ENCODE data around the gene ENO1.
A peak's percentile ranks its signal among the peaks of the same experiment; 100 is the strongest.
"Not testable (repeated sequence)": the region's sequence is repeated elsewhere in the genome, so short reads cannot be mapped to it uniquely, and the experiment has no call there.

Gene ENO1

DNA sequence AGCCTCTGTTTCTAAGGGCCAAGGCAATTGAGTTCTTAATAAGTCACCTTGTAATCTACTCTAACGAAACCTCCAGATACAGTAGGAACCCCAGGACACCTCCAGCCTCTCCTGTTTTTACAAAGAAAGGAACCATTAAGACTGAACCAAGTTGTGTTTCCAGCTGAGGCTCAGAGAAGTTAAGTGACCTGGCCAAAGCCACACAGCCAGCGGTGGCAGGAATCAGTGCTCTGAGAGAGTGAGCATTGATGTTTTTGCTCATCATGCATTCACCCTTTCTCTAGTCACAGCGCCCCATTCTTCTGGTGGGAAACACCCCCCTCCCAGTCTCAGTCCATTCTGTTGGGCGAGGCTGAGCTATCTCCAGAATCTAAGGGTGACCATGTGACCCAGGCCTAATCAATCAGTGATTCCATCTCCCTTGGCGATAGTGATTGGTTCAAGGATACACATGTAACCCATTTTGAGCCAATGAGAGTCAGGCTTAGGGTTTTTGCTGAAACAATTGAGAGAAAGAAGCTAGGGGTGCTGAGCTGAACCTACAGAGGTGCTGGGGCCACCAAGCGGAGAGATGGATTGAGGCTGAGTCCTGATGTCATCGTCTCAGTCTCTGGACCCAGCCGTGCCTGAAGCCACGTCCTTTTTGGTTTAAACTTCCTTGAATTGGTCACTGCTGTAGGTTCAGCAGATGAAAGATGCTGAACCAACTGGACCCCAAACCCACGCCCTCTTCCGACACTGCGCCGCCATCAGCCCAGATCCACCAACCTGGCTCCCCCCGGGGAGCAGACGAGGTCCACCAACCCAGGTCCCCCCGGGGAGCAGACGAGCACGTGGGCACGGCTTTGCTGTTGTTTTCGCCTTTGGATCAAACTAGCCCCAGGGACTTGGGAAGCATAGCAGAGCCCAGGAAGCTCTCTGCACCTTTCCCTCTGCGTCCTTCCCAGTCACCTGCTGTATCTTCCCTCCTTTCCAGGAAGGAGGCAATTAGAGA is 33.1 kb downstream of the ENO1 start:
- DNase-seq (ENCODE audit: low read depth, low spot score): no peak

DNA sequence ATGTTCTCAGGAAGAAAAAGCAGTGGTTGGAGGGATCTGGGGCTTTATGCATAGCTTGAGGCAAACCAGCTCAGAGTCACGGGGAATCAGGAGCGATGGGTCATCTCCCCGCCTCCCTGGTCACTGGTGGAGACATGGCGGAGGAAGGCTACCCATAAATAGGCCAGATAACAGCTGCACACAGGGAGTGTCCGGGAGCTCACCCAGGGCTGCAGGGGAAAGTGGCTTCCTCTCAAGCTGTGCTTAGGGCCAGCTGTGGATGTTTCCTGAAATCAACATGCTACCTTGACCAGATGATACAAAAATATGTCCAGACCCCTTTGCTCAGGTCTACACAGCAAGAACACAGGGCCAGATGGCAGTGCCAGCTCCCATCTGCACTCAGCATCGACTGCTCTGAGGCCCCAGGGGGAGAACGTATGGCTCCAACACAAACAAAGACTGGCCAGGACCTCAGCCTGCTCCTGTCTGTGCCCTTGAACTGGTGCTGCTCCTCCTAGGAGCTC is 33.9 kb downstream of the ENO1 start:
- no peak for DNase-seq (ENCODE audit: low read depth, low spot score)

DNA sequence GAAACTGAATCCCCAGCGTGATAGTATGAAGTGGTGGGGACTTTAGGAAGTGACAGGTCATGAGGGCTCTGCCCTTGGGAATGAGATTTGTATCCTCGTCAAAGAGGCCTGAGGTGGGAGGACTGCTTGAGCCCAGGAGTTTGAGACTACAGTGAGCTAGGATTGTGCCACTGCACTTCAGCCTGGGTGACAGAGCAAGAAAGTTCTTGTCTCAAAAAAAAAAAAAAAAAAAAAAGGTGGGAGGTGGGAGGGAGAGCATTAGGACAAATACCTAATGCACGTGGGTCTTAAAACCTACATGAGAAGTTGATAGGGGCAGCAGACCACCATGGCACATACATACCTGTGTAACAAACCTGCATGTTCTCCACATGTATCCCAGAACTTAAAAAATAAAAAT is 37.1 kb downstream of the ENO1 start:
- no peak for DNase-seq (ENCODE audit: low read depth, low spot score)

DNA sequence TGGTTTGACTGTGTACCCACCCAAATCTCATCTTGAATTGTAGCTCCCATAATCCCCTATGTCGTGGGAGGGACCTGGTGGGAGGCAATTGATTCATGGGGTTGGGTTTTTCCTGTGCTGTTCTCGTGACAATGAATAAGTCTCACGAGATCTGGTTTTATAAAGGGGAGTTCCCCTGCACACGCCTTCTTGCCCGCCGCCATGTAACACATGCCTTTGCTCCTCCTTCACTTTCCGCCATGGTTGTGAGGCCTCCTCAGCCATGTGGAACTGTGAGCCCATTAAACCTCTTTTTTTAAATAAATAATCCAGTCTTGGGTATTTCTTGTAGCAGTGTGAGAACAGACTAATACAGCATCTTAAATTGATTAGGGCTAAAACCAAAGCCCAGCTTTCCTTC is 38.5 kb downstream of the ENO1 start:
- no peak for DNase-seq (ENCODE audit: low read depth, low spot score)

DNA sequence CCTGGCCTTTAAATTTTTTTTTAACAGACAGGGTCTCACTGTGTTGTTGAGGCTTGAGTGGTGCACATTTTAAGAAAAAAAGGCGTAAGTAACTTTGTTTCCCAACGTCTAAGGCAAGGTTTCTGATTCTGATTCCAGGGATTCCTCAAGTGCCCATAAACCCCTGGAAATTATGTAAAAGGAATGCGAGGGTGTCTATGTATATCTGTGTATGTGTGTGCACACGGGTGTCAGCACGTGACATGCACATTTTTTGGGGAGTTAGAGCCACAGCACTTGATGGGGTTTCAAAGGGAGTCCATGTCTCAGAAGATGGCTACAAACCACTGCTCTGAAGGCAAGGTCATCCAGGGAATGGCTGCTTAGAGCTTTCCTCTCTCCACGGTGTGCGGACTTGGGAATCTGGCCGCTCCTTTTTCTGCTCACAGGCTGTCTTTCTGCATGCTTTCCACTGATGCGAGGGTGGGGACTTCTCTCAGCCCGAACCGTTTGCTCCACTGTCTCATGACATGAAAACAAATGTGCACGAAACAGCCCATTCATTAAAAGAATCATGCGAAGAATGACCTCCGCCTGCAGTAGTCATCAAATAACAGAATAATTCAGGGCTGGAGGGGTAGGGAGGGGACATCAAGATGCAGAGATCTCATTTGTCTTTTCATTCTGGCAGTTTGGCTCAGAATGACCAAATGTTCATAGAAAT is 42.4 kb downstream of the ENO1 start:
- no peak for DNase-seq (ENCODE audit: low read depth, low spot score)

DNA sequence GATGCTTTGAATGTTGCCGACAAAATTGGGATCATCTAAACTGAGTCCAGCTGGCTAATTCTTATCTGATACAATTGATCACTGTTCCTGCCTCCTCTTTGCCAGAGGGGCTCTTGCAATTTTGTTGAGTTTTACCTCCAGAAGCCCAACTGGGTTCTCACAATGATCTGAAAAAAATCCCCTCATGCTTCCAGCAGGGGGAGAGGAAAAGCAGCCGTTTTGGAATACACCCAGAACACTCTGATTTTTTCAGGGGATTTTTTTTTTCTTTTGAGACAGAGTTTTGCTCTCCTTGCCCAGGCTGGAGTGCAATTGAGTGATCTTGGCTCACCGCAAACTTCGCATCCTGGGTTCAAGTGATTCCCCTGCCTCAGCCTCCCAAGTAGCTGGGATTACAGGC is 47.1 kb downstream of the ENO1 start:
- no peak for DNase-seq (ENCODE audit: low read depth, low spot score)

DNA sequence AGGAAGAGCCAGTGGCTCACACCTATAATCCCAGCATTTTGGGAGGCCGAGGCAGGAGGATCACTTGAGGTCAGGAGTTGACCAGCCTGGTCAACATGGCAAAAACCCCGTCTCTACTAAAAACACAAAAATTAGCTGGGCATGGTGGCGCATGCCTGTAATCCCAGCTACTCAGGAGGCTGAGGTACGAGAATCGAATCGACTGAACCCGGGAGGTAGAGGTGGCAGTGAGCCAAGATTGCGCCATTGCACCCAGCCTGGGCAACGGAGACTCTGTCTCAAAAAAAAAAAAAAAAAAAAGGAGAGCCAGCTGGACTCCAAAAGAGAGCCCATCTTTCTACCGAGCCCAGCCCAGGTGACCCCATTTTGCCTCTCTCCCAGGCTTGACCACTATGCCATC is 47.8 kb downstream of the ENO1 start:
- DNase-seq (ENCODE audit: low read depth, low spot score): not testable (repeated sequence)

DNA sequence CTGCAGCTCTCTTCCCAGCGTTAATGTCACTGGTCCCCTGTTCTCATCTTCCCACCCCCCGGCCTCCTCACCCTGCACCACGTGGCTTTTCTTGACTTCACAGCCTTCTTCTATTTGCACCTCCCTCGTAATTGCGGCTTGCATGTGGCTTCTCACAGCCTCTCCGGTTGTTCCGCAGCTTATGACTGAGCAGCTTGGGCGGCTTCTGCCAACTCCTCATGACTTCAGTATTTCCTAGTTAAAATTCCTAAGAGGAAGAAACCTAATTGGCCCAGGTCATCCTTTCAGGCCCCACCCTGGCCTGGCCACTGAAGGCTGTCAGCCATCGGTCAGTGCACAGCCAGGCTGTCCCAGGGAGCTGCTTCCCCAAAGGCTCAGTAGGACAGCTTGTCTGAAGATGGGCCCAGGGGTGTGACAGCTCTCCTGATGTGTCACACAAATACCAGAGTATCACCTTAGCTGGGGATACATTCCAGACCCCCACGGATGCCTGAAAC is 52.5 kb downstream of the ENO1 start:
- peak; percentile 74 for DNase-seq (ENCODE audit: low read depth, low spot score)

DNA sequence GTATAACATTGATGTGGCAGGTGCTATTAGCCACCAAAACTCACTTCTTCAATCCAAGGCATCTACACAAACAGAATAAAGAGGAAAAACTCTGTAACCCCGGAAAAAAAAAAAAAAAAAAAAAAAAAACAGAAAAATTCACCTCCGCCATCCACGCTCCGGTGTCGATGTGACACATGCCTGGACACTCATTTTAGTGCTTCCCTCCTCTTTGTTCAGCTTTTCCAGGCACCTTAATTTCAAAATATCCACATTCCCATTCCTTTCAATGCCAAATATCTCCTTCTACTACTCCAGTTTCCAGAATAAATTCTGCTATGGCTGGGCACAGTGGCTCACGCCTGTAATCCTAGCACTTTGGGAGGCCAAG is 55.2 kb downstream of the ENO1 start:
- no peak for DNase-seq (ENCODE audit: low read depth, low spot score)

DNA sequence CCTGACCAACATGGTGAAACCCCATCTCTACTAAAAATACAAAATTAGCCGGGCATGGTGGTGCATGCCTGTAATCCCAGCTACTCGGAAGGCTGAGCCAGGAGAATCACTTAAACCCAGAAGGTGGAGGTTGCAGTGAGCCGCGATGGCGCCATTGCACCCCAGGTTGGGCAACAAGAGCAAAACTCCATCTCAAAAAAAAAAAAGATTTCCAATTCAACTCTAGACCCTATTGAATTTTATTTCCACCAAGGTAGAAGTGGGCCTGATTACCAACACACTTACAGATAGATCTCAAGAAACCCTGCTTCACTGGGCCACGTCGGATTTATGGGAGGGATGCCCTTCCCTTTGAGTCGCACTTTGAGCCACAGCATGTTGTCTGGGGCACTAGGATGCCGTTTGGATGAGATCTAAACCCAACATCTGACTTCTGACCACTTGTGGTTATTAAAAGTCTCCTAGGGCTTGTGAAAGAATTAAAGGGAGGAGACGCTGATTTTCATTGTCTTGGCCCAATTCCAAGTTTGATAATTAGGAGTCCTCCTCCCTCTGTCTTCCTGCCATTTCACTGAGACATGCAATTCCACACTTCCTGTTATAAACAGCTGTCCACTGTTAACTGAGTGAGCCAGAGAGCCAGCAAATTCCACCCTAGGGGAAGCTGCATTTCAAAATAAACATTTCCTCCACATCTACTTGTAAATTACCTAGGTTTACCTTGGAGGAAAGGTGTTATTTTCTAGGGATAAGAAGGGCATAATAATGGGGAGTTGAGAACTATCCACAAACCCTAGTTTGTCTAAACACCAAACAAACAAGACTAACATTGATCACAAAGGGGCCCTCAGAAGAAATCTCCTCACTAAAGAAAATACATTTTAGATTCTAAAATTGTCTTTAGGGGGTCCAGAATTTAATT is 55.9 kb downstream of the ENO1 start:
- no peak for DNase-seq (ENCODE audit: low read depth, low spot score)

DNA sequence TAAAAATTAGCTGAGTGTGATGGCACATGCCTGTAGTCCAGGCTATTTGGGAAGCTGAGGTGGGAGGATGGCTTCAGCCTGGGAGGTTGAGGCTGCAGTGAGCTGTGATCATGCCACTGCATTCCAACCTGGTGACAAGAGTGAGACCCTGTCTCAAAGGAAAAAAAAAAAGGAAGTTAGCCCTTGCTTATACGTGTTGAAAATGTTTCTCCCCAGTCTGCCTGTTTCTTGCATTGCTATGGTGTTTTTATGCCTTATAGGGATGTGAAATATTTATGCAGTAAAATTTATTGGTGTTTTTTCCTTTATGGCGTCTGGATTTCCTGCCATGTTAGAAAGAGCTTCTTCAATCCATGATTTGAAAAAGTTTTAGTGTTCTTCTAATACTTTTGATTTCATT is 57.4 kb downstream of the ENO1 start:
- DNase-seq (ENCODE audit: low read depth, low spot score): peak; percentile 43

DNA sequence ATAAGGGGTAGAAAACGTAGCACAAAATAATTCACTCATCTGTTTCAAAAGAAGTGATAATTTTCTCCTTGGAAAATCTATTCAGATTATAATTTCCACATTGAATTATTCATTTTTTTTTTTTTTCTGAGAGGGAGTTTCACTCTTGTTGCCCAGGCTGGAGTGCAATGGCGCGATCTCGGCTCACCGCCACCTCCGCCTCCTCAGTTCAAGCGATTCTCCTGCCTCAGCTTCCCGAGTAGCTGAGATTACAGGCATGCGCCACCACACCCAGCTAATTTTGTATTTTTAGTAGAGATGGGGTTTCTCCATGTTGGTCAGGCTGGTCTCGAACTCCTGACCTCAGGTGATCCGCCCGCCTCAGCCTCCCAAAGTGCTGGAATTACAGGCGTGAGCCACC is 59.7 kb downstream of the ENO1 start:
- not testable (repeated sequence) for DNase-seq (ENCODE audit: low read depth, low spot score)

DNA sequence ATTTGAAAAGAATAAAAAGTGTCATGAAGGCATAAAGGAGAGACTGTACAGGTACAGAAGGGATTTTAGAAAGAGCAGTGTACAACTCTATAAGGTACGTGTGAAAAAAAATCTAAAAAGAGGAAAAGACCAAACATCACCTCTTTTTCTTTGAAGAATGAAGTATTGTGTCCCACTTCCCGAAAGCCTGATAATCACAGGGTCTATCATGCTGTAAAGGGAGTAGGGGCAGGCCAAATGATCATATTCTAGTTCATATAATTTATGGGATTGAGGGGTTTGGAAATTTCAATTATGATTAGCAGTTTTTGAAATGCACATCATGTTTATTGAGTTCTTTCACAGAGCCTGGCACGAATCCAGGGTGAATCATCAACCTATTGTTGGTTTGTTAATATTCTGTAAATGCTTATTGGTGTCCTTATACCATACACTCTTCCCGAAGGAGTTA is 60.1 kb downstream of the ENO1 start:
- no peak for DNase-seq (ENCODE audit: low read depth, low spot score)

DNA sequence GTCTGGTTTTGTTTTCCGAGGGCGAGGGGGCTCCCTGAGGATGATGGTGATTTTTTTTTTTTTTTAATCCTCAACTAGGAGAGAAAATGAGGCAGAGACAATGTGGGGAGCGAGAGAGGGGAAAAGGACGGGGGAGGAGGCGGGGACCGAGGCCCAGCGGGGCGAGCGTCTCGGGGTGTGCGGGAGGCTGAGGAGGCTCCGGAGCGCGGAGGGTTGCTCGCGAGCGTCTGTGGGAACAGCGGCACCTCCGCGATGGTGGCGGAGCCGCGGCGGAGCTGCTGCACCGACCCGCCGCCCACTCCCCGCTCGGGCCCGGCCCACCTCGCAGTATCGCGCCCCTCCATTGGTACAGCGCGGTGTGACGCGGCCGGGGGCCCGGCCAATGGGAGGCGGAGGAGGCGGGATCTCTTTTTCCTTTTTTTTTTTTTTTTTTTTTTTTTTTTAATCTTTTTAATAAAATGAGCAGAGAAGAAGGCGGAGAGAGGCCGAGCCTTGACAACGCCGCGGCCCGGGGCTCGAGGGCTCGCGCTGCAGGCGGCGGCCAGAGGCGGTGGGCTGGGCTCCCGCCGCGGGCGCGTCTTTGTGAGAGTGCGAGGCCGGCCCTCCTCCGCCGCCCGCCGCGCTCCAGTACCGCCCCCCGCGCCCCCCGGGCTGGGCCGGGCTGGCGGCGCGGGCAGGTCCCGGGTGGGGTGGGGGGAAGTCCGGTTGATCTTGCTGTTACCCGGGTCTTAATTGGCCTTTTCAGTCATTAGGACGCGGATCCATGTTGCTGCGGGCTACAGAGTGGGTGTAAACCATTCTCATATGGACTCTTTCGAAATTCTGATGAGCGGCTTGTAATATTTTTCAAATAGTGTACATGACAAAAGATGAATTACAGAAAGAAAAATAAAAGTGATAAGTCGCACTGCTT is 60.8 kb downstream of the ENO1 start, which contains the start of gene RERE:
Gene RERE, minus strand, starts transcription at position 229 of the 913 bp plus-strand sequence.
- DNase-seq (ENCODE audit: low read depth, low spot score): peak; percentile 95

DNA sequence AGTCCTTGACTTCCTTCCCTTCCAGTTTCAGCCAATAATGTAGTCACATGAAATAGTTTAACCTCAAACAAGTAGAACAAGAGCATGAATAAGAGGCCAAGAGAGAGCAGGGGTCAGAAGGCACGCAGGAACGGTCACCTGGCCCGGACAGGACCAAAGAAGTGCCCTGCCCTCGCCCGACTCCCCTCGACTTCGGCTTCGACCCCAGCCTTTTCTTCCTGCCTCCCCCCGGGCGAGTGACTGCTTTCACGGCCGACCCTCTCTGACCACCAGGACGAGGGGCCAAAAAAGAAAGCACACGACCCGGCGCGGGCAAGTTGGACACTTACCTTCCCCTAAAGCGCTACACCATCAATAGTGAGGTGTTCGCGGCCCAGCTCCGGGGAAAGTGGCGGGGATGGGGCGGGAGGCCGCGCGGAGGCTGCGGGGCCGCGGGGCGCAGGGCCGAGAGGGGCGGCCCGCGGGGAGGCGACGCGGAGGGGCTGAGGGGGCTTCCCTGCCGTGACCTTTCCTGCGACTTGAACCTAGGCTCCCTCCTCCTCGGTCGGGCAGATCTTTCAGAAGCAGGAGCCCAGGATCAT is 61.6 kb downstream of the ENO1 start:
- DNase-seq (ENCODE audit: low read depth, low spot score): peak; percentile 52

DNA sequence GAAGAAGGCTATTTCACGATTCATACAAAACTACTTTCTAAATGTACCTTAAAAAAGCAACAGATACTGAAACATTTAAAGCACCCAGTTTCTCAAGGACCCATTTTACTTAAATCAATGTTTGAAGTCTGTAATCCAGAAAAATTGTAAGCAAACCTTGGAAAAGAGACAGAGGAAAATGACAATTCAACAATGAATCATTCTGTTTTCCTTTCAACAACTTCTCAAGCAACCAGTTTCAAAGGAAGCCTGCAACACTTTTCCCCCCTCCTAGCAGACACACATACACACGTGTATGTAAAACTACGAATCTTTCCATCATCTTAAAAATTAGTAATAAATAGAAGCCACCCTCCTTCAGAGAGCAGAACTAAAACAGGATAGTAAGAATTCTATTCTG is 62.2 kb downstream of the ENO1 start:
- DNase-seq (ENCODE audit: low read depth, low spot score): no peak

DNA sequence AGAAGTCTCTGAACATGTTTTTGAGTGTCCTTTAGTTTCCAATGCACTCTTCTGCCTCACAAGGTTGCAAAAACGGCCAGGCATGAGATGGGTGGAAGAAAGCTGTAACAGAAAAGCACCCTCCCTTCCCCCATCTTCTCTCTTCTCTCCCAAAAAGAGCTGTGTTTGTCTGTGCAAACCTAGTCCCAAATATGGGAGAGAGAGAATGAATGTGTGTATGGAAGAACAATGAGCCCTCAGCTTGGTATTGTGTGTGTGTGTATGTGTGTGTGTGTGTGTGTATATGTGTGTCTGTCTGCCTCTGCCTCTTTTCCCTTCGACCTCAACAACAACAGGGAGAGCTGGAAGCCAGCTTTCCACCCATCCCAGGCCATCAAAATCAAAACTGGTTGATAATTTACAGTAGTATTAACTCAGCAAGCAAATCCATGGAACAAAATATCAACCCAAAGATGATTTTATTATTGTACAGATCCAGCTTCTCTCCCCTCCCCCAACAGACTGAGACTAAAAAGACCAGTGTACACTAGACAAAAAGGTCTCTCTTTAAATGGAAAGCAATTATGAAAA is 62.8 kb downstream of the ENO1 start:
- DNase-seq (ENCODE audit: low read depth, low spot score): no peak

DNA sequence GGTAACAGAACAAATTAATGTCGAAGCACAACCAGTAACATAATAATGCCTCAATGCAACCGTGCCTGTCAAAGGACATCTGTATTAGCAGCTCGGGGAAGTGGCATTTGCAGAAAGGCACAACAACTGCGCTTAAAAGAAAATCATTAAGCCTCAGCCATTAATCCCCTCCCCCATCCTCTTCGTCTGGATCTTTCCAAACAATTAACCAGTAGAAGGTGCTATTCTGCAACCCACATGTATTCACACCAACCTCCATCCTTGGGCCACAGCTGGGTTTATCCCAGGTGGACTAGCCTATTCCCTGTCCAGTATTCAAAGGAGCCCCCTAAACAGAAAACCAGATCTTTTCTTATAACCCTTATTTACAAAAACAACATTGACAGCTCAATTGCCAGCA is 63.6 kb downstream of the ENO1 start:
- no peak for DNase-seq (ENCODE audit: low read depth, low spot score)

DNA sequence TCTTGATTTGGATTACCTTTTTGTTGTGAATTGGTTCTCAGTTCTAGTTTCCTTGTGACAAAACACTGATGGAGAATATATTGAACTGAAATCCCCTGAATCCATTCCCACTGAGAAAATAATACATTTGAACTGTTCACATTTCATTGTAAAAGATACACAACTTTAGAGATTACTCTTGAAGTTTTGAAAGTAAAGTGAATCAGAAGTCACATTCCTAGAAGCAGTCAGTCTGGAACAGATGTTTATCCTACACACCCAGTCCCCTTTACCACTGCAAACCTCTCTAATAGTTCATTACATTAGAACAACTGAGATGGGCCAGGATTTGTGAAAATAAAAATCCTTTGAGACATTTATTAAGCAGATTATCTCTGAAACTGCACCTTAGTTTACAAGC is 64.5 kb downstream of the ENO1 start:
- DNase-seq (ENCODE audit: low read depth, low spot score): no peak

Measured in ELF-1 (cell line).